Putamen (tissue), 1 donor: ENCODE measurements around the gene MACROD2.

Source experiments
- DNase-seq: peaks from one replicate; pipeline ENCODE4 v3.0.0-alpha.2; 2016; ENCODE audit warnings: low spot score

The MACROD2 gene

GRCh38 chr20:15857173-15857784, 1862.0 kb downstream of the MACROD2 start:
- no peak for DNase-seq

GRCh38 chr20:15859061-15859460, 1863.7 kb downstream of the MACROD2 start:
- DNase-seq = no peak

- no peak for DNase-seq
Measured at GRCh38 chr20:15860850-15861249, 1865.5 kb downstream of the MACROD2 start.

GRCh38 chr20:15862178-15862577, 1866.9 kb downstream of the MACROD2 start:
- DNase-seq = no peak

- DNase-seq = no peak
Measured at GRCh38 chr20:15863735-15864134, 1868.4 kb downstream of the MACROD2 start.

DNA sequence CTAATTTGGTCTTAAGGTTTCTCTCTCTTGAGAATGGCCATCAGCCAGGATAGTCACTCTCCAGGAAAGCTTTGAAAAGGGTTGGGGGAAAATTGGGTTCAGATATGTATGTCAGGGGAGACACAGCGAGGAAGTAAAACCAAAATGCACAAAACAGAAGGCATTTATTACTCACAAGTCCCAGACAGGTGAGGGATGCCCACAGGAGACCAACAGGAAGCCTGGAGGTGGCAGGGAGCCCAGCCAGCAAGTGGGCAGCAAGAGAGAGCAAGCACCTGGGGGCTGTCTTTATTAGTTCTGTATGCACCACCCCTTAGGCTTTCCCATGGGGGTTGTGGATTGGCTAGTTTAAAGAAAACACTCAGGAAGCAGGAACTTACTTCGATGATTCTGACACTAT, 1870.2 kb downstream of the MACROD2 start:
- no peak for DNase-seq

DNA sequence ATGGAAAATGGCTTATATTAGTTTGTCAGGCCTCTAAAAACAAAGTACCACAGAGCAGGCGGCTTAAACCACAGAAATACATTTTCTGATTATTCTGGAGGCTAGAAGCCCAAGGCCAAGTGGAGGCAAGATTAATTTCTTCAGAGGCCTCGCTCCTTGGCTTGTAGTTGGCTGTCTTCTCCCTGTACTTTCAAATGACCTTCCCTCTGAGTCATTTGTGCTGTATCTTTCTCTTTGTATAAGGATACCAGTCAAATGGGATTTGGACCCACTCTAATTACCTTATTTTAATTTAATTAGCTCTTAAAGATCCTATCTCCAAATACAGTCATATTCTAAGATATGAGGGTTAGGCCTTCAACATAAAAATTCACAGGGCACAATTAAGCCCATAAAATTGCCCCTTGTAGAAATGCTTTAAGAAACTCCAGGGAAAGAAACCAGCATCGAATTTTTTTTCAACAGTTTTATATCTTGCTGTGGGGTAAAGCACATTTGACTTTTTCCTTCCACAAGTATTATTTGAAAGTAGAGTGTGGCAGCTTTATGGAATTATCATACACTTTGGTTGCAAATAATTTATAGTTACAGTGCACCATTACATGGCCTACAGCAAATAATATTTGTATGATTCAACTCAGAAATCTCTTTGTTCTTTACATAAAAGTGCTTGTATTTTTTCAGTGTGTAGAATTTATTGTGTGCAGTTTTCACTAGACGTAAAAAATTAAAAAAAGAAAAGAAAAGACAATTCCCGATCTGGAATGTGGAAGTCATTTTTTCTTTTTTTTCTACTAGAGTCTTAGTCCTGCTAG, 1871.8 kb downstream of the MACROD2 start:
- no peak for DNase-seq

GRCh38 chr20:15867899-15868298, 1872.6 kb downstream of the MACROD2 start:
- no peak for DNase-seq

DNA sequence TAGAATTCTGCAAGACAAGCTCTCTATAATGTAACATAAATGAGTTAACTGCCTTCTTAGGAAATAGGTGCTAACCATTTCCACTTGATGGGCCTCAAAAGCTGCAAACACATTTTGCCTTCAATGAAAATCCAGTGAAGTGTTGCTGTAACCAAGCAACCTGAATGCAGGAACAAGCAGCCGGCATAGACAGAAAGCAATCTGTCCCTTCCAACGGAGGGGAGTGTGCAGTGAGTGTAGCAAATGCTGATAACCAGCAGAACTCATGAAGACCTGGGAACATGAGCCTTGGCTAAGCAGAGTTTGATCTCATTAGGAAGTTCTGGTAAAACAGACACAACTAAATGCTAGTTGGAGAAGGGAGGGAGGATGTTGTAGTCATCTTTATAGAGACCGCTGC, 1880.1 kb downstream of the MACROD2 start:
- no peak for DNase-seq

DNA sequence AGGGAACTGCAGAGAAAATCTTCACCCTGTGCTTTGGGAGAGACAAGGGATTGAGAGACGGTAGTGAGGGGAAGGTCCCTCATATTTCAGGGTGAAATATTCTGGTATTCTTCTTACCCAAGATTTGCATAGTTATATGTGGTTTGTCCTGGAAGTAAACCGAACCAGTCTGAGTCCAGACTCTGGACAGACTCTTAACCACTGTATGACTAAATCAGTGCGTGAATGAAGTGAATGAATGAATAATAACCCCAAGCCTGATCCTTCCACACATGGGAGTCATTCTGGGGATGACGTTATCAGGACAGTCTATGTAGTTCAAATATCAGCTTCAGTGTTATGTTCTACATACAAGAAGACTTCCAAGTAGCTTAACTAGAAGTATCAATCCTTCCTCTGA, 1887.2 kb downstream of the MACROD2 start:
- DNase-seq = no peak

DNA sequence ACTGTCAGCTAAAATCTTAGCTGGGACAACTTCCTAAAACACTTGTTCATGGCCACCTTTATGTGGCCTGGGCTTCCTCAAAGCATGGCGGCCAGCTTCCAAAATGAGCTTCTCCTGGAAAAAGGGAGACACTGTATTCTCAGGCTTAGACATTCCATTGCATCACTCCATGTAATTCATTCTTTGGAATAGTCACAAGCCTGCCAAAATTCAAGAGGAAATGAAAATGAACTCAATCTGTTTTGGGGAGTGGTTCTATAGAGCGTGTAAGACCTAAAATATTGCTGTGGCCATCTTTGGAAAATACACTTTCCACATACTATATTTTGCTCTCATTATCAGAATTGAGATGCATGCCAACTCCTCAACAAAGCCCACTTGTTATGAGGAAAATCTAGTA, 1890.9 kb downstream of the MACROD2 start:
- no peak for DNase-seq

DNA sequence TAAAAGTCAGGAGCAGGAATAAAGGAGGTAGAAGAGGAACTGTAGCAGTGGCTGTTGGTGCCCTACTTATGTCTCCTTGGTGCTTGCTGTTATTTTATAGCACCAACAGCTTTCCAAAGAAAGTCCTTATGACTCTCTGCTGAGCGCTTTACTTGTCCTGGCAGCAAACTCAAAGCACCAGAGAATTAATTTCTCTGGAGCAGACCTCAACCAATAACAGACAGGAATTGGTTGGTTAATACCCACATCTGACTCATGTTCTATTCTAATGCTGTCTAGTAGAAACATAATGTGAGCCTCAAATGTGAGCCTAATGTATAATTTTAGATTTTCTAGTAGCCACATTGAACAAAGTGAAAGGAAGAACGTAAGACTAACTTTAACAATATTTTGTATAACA, 1892.1 kb downstream of the MACROD2 start:
- no peak for DNase-seq

DNA sequence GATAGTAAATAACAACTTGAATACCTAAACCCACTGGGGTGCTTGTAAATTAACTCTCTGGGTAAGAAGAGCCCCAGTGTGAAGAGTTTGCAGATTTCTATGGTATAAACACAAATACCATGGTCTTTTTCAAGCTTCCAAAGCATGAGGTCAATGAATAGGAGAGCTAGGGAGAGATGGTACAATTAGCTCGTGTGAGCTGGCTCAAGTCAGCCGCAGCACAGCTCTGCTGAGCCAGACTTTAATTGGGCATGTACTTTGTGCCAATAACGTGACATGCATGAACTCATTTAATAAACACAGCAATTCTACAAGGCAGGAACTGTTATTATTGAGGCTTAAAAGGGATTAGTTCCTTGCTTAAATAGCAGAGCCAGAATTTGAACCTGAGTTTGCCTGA, 1893.7 kb downstream of the MACROD2 start:
- DNase-seq = no peak

DNA sequence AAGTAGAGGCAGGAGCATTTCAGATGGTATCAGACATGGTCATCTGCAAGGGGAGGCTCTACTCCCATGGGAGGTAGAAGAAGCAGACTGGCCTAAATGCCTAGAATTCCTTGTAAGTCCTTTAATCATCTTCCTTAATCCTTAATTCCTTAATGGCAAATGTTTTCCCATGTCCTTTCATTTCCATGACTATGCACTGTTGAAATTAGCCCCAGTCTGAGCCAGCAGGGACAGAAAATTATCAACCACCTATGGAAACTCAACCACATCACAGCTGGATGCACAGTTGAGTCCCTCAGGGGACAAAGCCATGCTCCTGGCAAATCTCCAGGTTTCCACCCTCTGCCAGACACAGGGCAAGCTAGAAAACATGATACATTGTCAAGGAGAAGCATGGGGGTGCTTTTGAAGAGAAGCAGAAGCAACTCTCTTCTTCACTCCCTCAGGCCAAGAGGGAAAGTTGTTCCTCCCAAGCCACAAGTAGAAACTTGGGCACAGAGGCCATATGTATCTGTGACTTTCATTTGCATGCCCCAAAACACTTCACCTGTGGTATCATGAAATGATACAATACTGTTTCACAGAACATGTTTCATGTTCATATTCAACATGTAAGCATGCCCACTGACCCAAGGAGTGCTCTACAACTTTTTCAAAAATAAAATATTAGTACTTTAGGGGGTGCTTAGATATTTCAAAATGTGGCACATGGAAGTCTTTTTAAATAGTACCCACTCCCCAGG, 1894.4 kb downstream of the MACROD2 start:
- DNase-seq = no peak

DNA sequence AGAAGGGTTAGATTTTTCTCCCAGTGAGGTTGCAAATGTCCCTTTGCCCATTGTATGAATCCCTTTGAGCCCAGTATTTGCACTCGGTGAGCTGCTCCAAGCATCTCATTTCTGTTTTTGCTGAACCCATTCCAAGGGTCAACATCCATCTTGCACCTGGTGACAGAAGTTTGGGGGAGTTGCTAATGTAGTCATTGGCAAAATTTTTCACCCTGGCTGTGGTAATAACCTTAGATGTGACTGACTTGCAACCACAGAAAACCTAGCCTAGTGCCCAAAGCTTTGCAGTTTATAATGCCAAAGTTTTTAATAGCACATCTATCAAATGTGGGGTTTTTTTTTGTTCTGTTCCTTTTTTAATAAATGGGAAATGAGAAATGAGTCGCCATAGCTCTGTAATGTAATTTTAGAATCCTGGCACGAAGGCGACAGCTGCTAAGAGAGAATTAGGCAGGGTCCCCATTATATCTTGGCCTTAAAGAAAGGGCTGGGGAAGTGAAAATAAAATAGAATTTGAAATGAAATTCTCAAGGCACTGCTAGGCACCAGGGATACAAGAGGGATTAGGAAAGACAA, 1895.2 kb downstream of the MACROD2 start:
- DNase-seq = no peak

GRCh38 chr20:15895126-15895525, 1899.8 kb downstream of the MACROD2 start:
- no peak for DNase-seq

- no peak for DNase-seq
Measured at GRCh38 chr20:15895560-15896084, 1900.3 kb downstream of the MACROD2 start.

DNA sequence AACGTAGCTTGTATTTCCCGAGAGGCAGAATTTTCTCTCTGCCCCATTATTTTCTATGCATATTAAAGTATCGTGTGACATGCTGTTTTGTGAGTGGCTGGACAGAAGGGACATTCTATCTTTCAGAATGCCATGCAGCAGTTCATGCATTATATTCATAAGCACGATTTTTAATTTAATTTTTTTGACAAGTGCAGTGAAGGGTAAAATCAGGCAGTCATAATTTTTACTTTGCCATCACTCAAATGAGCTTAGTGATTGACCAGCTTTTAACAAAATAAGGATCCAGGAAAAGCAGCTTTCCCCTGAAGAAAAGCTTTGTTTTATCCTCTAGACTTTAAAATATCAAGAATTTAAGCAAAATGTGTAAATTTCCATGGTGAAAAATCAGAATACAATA, 1904.7 kb downstream of the MACROD2 start:
- DNase-seq = no peak

- no peak for DNase-seq
Measured at GRCh38 chr20:15900443-15900842, 1905.1 kb downstream of the MACROD2 start.

DNA sequence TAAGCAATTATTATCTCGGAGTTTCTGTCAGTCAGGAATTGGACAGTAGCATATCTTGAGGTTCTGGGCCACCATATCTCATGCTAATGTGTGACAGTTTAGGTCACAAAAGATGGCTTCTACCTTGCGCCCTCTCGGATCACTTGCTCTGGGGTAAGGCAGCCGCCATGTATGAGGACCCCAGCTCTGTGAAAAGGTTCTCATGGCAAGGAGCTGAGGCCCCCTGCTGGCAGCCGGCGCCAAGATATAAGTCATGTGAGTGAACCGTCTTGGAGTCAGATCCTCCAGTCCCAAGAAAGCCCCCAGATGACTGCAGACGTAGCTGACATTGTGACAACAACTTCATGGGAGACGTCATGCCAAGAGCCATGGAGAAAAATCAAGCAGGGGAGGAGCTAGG, 1907.2 kb downstream of the MACROD2 start:
- no peak for DNase-seq

DNA sequence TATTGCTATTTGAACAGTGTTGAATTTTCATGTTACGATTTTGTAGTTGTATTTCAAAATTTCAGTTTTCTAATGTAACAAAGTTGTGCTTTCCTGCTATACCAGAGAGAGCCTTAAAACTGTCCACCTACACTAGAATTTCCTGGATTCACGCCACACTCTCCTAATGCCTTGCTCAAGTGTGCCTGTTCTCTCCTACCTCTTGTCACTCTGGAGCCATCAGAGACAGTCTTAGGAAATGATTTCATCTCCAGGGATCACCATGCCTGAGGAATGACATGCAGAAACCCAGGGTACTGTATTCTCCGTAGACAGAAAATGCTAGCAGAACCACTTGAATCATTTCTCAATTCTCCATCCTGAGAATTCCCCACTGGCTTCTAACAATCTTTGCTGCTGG, 1910.3 kb downstream of the MACROD2 start:
- DNase-seq = peak; percentile 61

DNA sequence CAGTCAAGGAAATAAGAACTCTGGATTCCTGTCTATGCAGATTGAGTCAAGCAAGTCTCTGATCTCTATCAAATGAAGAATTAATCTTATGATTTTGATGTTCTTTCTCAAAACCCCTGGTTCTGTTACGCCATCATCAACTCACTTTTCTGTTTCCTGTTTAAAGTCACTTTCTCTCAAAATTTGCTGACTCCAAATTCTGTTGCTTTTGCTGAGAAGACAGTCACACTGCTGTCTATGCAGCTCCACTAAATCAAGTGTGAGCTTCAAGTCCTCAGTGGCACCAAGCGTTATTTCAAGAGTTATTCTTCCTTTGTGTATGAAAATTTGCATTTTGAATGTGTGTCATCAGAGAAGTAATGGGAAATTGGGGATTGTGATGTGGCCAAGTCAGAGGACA, 1914.7 kb downstream of the MACROD2 start:
- DNase-seq = no peak
